Right ventricle myocardium superior (tissue), 1 donor: ENCODE data around the gene INTS2. TPM values are rescaled to one million over a fixed set of nuclear protein-coding genes. Genes with fewer than 3 reads are reported as not detected.
"Not testable (repeated sequence)": the region's sequence is repeated elsewhere in the genome, so short reads cannot be mapped to it uniquely, and the experiment has no call there.

Experiments
- ATAC-seq: fragments of 200-7000 bp; cut with Tn5 transposase; one replicate; pipeline ENCODE4 v1.9.1; 2020; ENCODE audit warnings: mild to moderate bottlenecking; ENCODE audit not compliant: poor library complexity
- DNase-seq: peaks from one replicate; pipeline ENCODE4 v3.0.0-alpha.2; 2020
- intact Hi-C: fragments of 100-400 bp; cut with DNase I; formaldehyde crosslinking; loops from one replicate; pipeline ENCODE4 v1.11.2; 2022
- total RNA-seq: library from RNA; stranded (reverse); fragmentation: NEBNext Ultra II Directional; extraction: Animal tissue kit (Norgen Biotek cat#: 25700); gene quantifications from one replicate; pipeline ENCODE4 v1.2.1, GENCODE V29; 2021
- donor health status: DM: no; HTN: yes; CAD: no; lungs with severe emphysema.

INTS2 gene
- total RNA-seq, 1 donor from 2014 or later = 8.7 TPM

GRCh38 chr17:61897548-61898180 lies 30.1 kb downstream of the INTS2 start:
- DNase-seq = no peak
- intact Hi-C loops = no loop called here
- no peak for ATAC-seq

- no peak for DNase-seq
- intact Hi-C loops = no loop called here
- ATAC-seq = no peak
These were observed 32.4 kb downstream of the INTS2 start for GRCh38 chr17:61895391-61895790.

GRCh38 chr17:61894310-61894709 lies 33.5 kb downstream of the INTS2 start:
- DNase-seq, intact Hi-C loops, ATAC-seq: not testable (repeated sequence)

- intact Hi-C loops, DNase-seq, ATAC-seq: not testable (repeated sequence)
These were observed 40.0 kb downstream of the INTS2 start for GRCh38 chr17:61887733-61888132.

- DNase-seq, intact Hi-C loops, ATAC-seq: not testable (repeated sequence)
These were observed 41.9 kb downstream of the INTS2 start for GRCh38 chr17:61885865-61886264.

GRCh38 chr17:61884864-61885263 lies 42.9 kb downstream of the INTS2 start:
- no peak for ATAC-seq
- intact Hi-C loops = no loop called here
- no peak for DNase-seq

GRCh38 chr17:61880589-61881102 lies 47.1 kb downstream of the INTS2 start:
- DNase-seq (no peak), ATAC-seq (no peak)
- intact Hi-C loops = no loop called here

GRCh38 chr17:61878984-61879612 lies 48.7 kb downstream of the INTS2 start:
- DNase-seq (no peak), ATAC-seq (no peak)
- intact Hi-C loops = no loop called here

- no peak for ATAC-seq
- intact Hi-C loops = no loop called here
- DNase-seq = no peak
These were observed 49.3 kb downstream of the INTS2 start for GRCh38 chr17:61878520-61878919.

GRCh38 chr17:61877837-61878236 lies 49.9 kb downstream of the INTS2 start:
- no peak for DNase-seq
- intact Hi-C loops = no loop called here
- ATAC-seq = no peak

- DNase-seq = no peak
- intact Hi-C loops = no loop called here
- ATAC-seq = no peak
These were observed 52.0 kb downstream of the INTS2 start for GRCh38 chr17:61875804-61876203.

- ATAC-seq (no peak), DNase-seq (no peak)
- intact Hi-C loops = no loop called here
These were observed 52.5 kb downstream of the INTS2 start for GRCh38 chr17:61875285-61875684.

GRCh38 chr17:61874075-61874474 lies 53.7 kb downstream of the INTS2 start:
- ATAC-seq (no peak), DNase-seq (no peak)
- intact Hi-C loops = no loop called here

GRCh38 chr17:61872099-61872498 lies 55.7 kb downstream of the INTS2 start:
- intact Hi-C loops = no loop called here
- DNase-seq (no peak), ATAC-seq (no peak)

- DNase-seq (no peak), ATAC-seq (no peak)
- intact Hi-C loops = no loop called here
These were observed 58.6 kb downstream of the INTS2 start for GRCh38 chr17:61869138-61869537.

- no peak for DNase-seq
- intact Hi-C loops = no loop called here
- ATAC-seq = no peak
These were observed 59.7 kb downstream of the INTS2 start for GRCh38 chr17:61868074-61868473.

GRCh38 chr17:61867033-61867432 lies 60.7 kb downstream of the INTS2 start:
- ATAC-seq (no peak), DNase-seq (no peak)
- intact Hi-C loops = no loop called here

GRCh38 chr17:61863801-61864126 lies 64.0 kb downstream of the INTS2 start:
- peak; percentile 76 for ATAC-seq
- intact Hi-C loops = no loop called here
- no peak for DNase-seq

- peak; percentile 100 for ATAC-seq
- peak; percentile 93 for DNase-seq
- intact Hi-C loops = no loop called here
These were observed 64.6 kb downstream of the INTS2 start, which contains the start of gene BRIP1 for GRCh38 chr17:61862975-61863800. Gene BRIP1 (minus strand): TSS chr17:61863528. CDS start chr17:61861539, 1,989 bp downstream.
